Transverse colon (tissue), 4 donors: Measurements from ENCODE around the gene MTERF4. TPM values are rescaled to one million over a fixed set of nuclear protein-coding genes. Genes with fewer than 3 reads are reported as not detected.
A peak's percentile ranks its signal among the peaks of the same experiment; 100 is the strongest.

ENCODE experiments used
- DNase-seq: peaks from one replicate; pipeline ENCODE4 v3.0.0-alpha.2; 2019
- H3K27ac ChIP-seq, 4 donors: fragments of 200-600 bp; sonication (generic); 2 replicates each; pipeline ENCODE4 v1.5.1; 2016 to 2018; ENCODE audit warnings: inconsistent platforms in 4 of 4
- H3K27me3 ChIP-seq: fragments of 200-600 bp; sonication (generic); 2 replicates; pipeline ENCODE4 v1.5.1; 2017; ENCODE audit warnings: inconsistent platforms
- H3K36me3 ChIP-seq, 4 donors: fragments of 200-600 bp; sonication (generic); 2 replicates each; pipeline ENCODE4 v1.5.1; 2017 to 2019; ENCODE audit warnings: inconsistent platforms in 4 of 4
- H3K4me1 ChIP-seq, 4 donors: fragments of 200-600 bp; sonication (generic); 2 replicates each; pipeline ENCODE4 v1.5.1; 2017 to 2020; ENCODE audit warnings: inconsistent platforms in 4 of 4
- H3K4me3 ChIP-seq, 4 donors: fragments of 200-600 bp; sonication (generic); 1 replicate in 1 of 4; 2 replicates in 3 of 4; pipeline versions ENCODE4 v1.5.1 to v1.6.1; 2017 to 2019; ENCODE audit warnings: inconsistent platforms in 4 of 4
- H3K9me3 ChIP-seq, 2 donors: fragments of 200-600 bp; sonication (generic); 2 replicates each; pipeline ENCODE4 v1.5.1; 2017 to 2019; ENCODE audit warnings: inconsistent platforms in 2 of 2
- CTCF ChIP-seq, 5 experiments: fragments of 200-600 bp in 3 of 5; fragments of 450-650 bp in 2 of 5; sonication (generic) in 3 of 5; IDR thresholded peaks; 1 replicate in 2 of 5; 2 replicates in 3 of 5; pipeline ENCODE4 v1.5.1; 2016 to 2017; ENCODE audit warnings: antibody characterized with exemption in 5 of 5, inconsistent platforms in 3 of 5, mild to moderate bottlenecking in 2 of 5, moderate library complexity in 1 of 5
- EP300 ChIP-seq: sonication (generic); formaldehyde crosslinking; IDR thresholded peaks from one replicate; pipeline ENCODE4 v1.6.1; 2017; ENCODE audit warnings: antibody characterized with exemption, low read depth
- POLR2A ChIP-seq: fragments of 450-650 bp; IDR thresholded peaks from one replicate; pipeline ENCODE4 v1.6.1; 2016; ENCODE audit warnings: antibody characterized with exemption, mild to moderate bottlenecking, moderate library complexity
- POLR2AphosphoS5 ChIP-seq, 3 donors: sonication (generic); formaldehyde crosslinking; IDR thresholded peaks; one replicate each; pipeline ENCODE4 v1.6.1; 2016; ENCODE audit warnings: antibody characterized with exemption in 3 of 3
- WGBS, 2 donors: methylation state at CpG; one replicate each; pipeline ENCODE4 v1.1.5; 2018; ENCODE audit warnings: low coverage in 1 of 2; 5-methylcytosine and 5-hydroxymethylcytosine counted together
- in situ Hi-C, 4 donors: fragments of 200-750 bp; cut with MboI; loops; one replicate each; pipeline versions ENCODE4 v1.15.0 to v1.15.1; 2017; ENCODE audit warnings: low sequenced_read_pairs in 3 of 4, low pct_ligation_motif_present in 1 of 4, low pct_unique_long_range_greater_than_20kb in 1 of 4
- intact Hi-C: fragments of 100-400 bp; cut with DNase I; formaldehyde crosslinking; loops from one replicate; pipeline ENCODE4 v1.15.1; 2023; ENCODE audit warnings: low total_unique reads
- total RNA-seq, 4 donors: library from RNA; depleted of rRNA; stranded (reverse); fragments of >200 nt; gene quantifications; one replicate each; pipeline ENCODE4 v1.1.0, GENCODE V29; 2016

MTERF4 gene
- total RNA-seq, 4 donors from 2014 or later: 25.4 to 161 (median 34.3) TPM

GRCh38 chr2:241064008-241064801 lies 37.9 kb downstream of the MTERF4 start:
- WGBS, 2 donors: 38% methylated on average over 21 of the region's 32 CpGs; no CpG with 5 or more reads in 1 of the 2 donors
- Histone ChIP-seq H3K9me3 (no peaks in the 10 kb centered on the region), H3K4me1 (peaks cover 0 to 7% (median 3%) of the 10 kb centered on the region in 4 donors), H3K4me3 (peak overlapping the region in 2 of 4 donors; percentile 8 to 21), H3K27me3 (no peaks in the 10 kb centered on the region), H3K27ac (no peak overlapping the region), H3K36me3 (no peaks in the 10 kb centered on the region)
- in situ Hi-C loops (no loop called here), intact Hi-C loops (no loop called here)
- TF ChIP-seq EP300: no peak
- no peak for TF ChIP-seq POLR2AphosphoS5 (IDR thresholded peaks at IDR 0.05)
- TF ChIP-seq POLR2A: no peak
- TF ChIP-seq CTCF (IDR thresholded peaks at IDR 0.05): no peak
- peak; percentile 64 for DNase-seq

GRCh38 chr2:241063587-241063986 lies 38.5 kb downstream of the MTERF4 start:
- no peak for TF ChIP-seq POLR2AphosphoS5 (IDR thresholded peaks at IDR 0.05)
- TF ChIP-seq EP300: no peak
- no peak for TF ChIP-seq POLR2A
- no peak for TF ChIP-seq CTCF (IDR thresholded peaks at IDR 0.05)
- peaks cover 0 to 7% (median 3%) of the 10 kb centered on the region in 4 donors for H3K4me1 ChIP-seq
- no peaks in the 10 kb centered on the region for H3K36me3 ChIP-seq
- no peak overlapping the region for H3K27ac ChIP-seq
- no peaks in the 10 kb centered on the region for H3K9me3 ChIP-seq
- in situ Hi-C loops: no loop called here
- no peaks in the 10 kb centered on the region for H3K27me3 ChIP-seq
- peak overlapping the region in 1 of 4 donors; percentile 21 for H3K4me3 ChIP-seq
- 20 to 38% methylated on average over 1 to 7 of the region's 8 CpGs for WGBS, 2 donors
- intact Hi-C loops: no loop called here
- DNase-seq: no peak

- 0 to 55% methylated on average over 1 to 13 of the region's 13 CpGs for WGBS, 2 donors
- no peaks in the 10 kb centered on the region for H3K27me3 ChIP-seq
- intact Hi-C loops: no loop called here
- no peak for DNase-seq
- H3K4me3 ChIP-seq: no peak overlapping the region
- no peak overlapping the region for H3K27ac ChIP-seq
- no peaks in the 10 kb centered on the region for H3K9me3 ChIP-seq
- H3K36me3 ChIP-seq: no peaks in the 10 kb centered on the region
- TF ChIP-seq POLR2A (no peak), EP300 (no peak), CTCF (IDR thresholded peaks at IDR 0.05) (no peak), POLR2AphosphoS5 (IDR thresholded peaks at IDR 0.05) (no peak)
- H3K4me1 ChIP-seq: peaks cover 0 to 7% (median 3%) of the 10 kb centered on the region in 4 donors
- in situ Hi-C loops: no loop called here
These were observed 39.0 kb downstream of the MTERF4 start for GRCh38 chr2:241063093-241063551.

- no peak for TF ChIP-seq POLR2AphosphoS5 (IDR thresholded peaks at IDR 0.05)
- no peak for TF ChIP-seq CTCF (IDR thresholded peaks at IDR 0.05)
- no peak for TF ChIP-seq EP300
- TF ChIP-seq POLR2A: no peak
- Histone ChIP-seq H3K36me3 (no peaks in the 10 kb centered on the region), H3K9me3 (no peaks in the 10 kb centered on the region), H3K4me1 (peaks cover 0 to 7% (median 3%) of the 10 kb centered on the region in 4 donors), H3K27ac (no peak overlapping the region), H3K4me3 (no peak overlapping the region), H3K27me3 (no peaks in the 10 kb centered on the region)
- WGBS, 2 donors: 86% methylated on average over 15 of the region's 15 CpGs; no CpG with 5 or more reads in 1 of the 2 donors
- no peak for DNase-seq
- in situ Hi-C loops (no loop called here), intact Hi-C loops (no loop called here)
These were observed 39.5 kb downstream of the MTERF4 start for GRCh38 chr2:241062389-241063092.
